ENCODE measurements around the gene RPL9.

RPL9 gene

DNA sequence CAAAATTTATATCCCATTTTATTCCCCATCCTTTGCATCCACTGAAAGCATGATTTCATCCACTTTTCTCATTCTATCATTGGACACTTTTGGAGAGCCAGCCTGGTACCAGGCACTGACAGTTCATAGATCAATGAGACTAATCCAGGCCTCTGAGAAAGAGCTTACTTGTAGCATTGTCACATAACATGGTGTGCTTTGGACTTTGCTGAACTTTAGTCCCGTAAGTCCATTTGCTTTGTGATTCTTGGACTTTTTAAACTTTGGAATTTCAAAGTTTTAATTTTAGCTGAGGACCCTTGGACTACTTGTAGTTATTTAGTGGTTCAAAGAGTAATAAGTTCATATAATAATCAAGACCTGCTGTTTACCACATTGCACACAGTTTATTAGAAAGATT lies 11.7 kb upstream of the RPL9 start:
- H3K4me2 ChIP-seq (ENCODE audit: insufficient read depth, low read length) = no peak overlapping the region
- TF ChIP-seq, protein P1, sequence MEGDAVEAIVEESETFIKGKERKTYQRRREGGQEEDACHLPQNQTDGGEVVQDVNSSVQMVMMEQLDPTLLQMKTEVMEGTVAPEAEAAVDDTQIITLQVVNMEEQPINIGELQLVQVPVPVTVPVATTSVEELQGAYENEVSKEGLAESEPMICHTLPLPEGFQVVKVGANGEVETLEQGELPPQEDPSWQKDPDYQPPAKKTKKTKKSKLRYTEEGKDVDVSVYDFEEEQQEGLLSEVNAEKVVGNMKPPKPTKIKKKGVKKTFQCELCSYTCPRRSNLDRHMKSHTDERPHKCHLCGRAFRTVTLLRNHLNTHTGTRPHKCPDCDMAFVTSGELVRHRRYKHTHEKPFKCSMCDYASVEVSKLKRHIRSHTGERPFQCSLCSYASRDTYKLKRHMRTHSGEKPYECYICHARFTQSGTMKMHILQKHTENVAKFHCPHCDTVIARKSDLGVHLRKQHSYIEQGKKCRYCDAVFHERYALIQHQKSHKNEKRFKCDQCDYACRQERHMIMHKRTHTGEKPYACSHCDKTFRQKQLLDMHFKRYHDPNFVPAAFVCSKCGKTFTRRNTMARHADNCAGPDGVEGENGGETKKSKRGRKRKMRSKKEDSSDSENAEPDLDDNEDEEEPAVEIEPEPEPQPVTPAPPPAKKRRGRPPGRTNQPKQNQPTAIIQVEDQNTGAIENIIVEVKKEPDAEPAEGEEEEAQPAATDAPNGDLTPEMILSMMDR (IDR thresholded peaks at IDR 0.05; ENCODE audit: borderline replicate concordance, extremely low read depth, low read length, poor library complexity, severe bottlenecking) = no peak
- no peak for TF ChIP-seq EZH2 (IDR thresholded peaks at IDR 0.05; ENCODE audit: borderline replicate concordance, low read depth, low read length, severe bottlenecking)
- no peaks in the 10 kb centered on the region for H3K27me3 ChIP-seq (ENCODE audit: insufficient read depth, low read length, poor library complexity)
- H4K20me1 ChIP-seq (ENCODE audit: insufficient read depth, low read length) = no peaks in the 10 kb centered on the region
- no peak overlapping the region for H3K4me3 ChIP-seq (ENCODE audit: low read depth in 1 of 2, low read length in 2 of 2)
- ATAC-seq (ENCODE audit: insufficient read depth, low read depth) (no peak), DNase-seq (no peak)
- H3K9me3 ChIP-seq (ENCODE audit: insufficient read depth, low read length, severe bottlenecking) = no peaks in the 10 kb centered on the region
- H2AFZ ChIP-seq (ENCODE audit: low read depth, low read length) = no peak overlapping the region
- no peak overlapping the region for H3K27ac ChIP-seq (ENCODE audit: low read length)
- H3K79me2 ChIP-seq (ENCODE audit: insufficient read depth, low read length) = no peaks in the 10 kb centered on the region
- H3K4me1 ChIP-seq (ENCODE audit: insufficient read depth, low read length) = peaks cover 7% of the 10 kb centered on the region
- H3K36me3 ChIP-seq (ENCODE audit: insufficient read depth, low read length) = peaks cover 38% of the 10 kb centered on the region; the same call in 1 of the 2 replicates
- no peak overlapping the region for H3K9ac ChIP-seq (ENCODE audit: low read depth, low read length)

DNA sequence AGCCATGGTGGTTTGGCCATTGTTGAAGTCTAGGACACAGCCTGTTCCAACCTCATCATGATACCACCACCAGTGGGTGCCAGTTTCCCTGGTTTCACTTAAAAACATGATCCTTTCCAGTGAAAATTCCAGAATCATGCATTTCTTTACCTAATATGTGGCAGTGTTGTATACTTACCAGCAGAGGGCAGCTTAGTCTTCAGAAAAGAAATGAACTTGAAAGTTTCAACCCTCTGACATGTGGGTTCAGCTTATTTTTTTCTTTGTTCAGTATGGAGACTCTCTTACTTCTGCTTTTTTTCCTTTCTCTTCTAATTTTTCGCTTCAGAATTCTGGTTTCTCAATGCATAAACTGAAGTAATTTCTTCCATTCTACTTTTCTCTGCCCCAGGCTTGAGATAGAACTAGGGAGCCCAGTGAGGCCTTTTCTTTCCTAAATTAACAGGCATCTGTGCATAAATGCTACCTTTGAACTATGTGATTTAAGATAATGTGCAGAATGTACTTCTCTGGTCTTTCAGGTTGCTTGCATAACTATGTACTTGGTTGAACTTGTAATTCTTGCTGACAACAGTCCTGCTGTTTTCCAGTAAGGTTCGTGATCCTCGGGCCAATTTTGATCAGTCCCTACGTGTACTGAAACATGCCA lies 10.8 kb upstream of the RPL9 start:
- no peaks in the 10 kb centered on the region for H4K20me1 ChIP-seq (ENCODE audit: insufficient read depth, low read length)
- DNase-seq (peak; percentile 31), ATAC-seq (ENCODE audit: insufficient read depth, low read depth) (peak; percentile 91)
- TF ChIP-seq, protein P1 (IDR thresholded peaks at IDR 0.05; ENCODE audit: borderline replicate concordance, extremely low read depth, low read length, poor library complexity, severe bottlenecking) = peak; percentile 92
- TF ChIP-seq EZH2 (IDR thresholded peaks at IDR 0.05; ENCODE audit: borderline replicate concordance, low read depth, low read length, severe bottlenecking) = no peak
- H2AFZ ChIP-seq (ENCODE audit: low read depth, low read length) = peak overlapping the region; percentile 64
- H3K4me3 ChIP-seq (ENCODE audit: low read depth in 1 of 2, low read length in 2 of 2) = no peak overlapping the region
- H3K79me2 ChIP-seq (ENCODE audit: insufficient read depth, low read length) = no peaks in the 10 kb centered on the region
- H3K27ac ChIP-seq (ENCODE audit: low read length) = peak overlapping the region; percentile 3; the same call in 1 of the 2 replicates
- no peaks in the 10 kb centered on the region for H3K9me3 ChIP-seq (ENCODE audit: insufficient read depth, low read length, severe bottlenecking)
- peak overlapping the region; percentile 29 for H3K9ac ChIP-seq (ENCODE audit: low read depth, low read length)
- H3K27me3 ChIP-seq (ENCODE audit: insufficient read depth, low read length, poor library complexity) = no peaks in the 10 kb centered on the region
- H3K36me3 ChIP-seq (ENCODE audit: insufficient read depth, low read length) = peaks cover 47% of the 10 kb centered on the region; the same call in 1 of the 2 replicates
- no peak overlapping the region for H3K4me2 ChIP-seq (ENCODE audit: insufficient read depth, low read length)
- H3K4me1 ChIP-seq (ENCODE audit: insufficient read depth, low read length) = peaks cover 7% of the 10 kb centered on the region

DNA sequence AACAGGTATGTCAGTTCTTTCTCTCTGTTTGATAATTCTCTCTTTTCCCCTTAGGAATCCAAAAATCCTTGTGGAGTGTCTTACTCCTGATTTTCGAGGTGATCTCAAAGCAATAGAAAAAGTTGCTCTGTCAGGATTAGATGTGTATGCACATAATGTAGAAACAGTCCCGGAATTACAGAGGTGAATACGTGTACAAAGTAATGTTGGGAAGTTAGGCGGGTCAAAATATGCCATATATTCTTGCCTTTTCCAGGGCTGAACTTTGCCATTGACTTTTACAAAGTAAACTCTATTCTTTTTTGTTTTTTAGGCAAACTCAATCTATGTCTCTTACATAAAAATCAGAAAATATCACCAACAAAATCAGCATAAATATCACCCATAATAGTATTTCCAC lies 8.7 kb upstream of the RPL9 start:
- Histone ChIP-seq H3K4me2 (ENCODE audit: insufficient read depth, low read length) (no peak overlapping the region), H3K4me3 (ENCODE audit: low read depth in 1 of 2, low read length in 2 of 2) (no peak overlapping the region), H3K27me3 (ENCODE audit: insufficient read depth, low read length, poor library complexity) (no peaks in the 10 kb centered on the region), H3K4me1 (ENCODE audit: insufficient read depth, low read length) (peaks cover 7% of the 10 kb centered on the region), H3K9me3 (ENCODE audit: insufficient read depth, low read length, severe bottlenecking) (no peaks in the 10 kb centered on the region), H3K79me2 (ENCODE audit: insufficient read depth, low read length) (no peaks in the 10 kb centered on the region), H4K20me1 (ENCODE audit: insufficient read depth, low read length) (no peaks in the 10 kb centered on the region), H3K27ac (ENCODE audit: low read length) (no peak overlapping the region), H2AFZ (ENCODE audit: low read depth, low read length) (no peak overlapping the region), H3K9ac (ENCODE audit: low read depth, low read length) (no peak overlapping the region), H3K36me3 (ENCODE audit: insufficient read depth, low read length) (peaks cover 59% of the 10 kb centered on the region; the same call in 1 of the 2 replicates)
- ATAC-seq (ENCODE audit: insufficient read depth, low read depth) (no peak), DNase-seq (no peak)
- TF ChIP-seq, protein P1 (IDR thresholded peaks at IDR 0.05; ENCODE audit: borderline replicate concordance, extremely low read depth, low read length, poor library complexity, severe bottlenecking) = no peak
- no peak for TF ChIP-seq EZH2 (IDR thresholded peaks at IDR 0.05; ENCODE audit: borderline replicate concordance, low read depth, low read length, severe bottlenecking)

Data from DND-41 (cell line).